ENCODE measurements around the gene GOLGA6A.

The GOLGA6A gene

GRCh38 chr15:74036271-74037170 is 45.8 kb downstream of the GOLGA6A start:
- no peak for DNase-seq (ENCODE audit: extremely low spot score)
- peak; percentile 6 for TF ChIP-seq CTCF (IDR thresholded peaks at IDR 0.05; ENCODE audit: control extremely low read depth, extremely low read depth, low read depth, missing control alignments)
- ChIA-PET POLR2A (no interaction called here), CTCF (interaction anchor here (1.5 to 12.3 kb wide), 4 partner anchors 9 to 271 kb away, joined by 3 to 123 read pairs (median 20); no protein-coding TSS in a partner anchor)

- ChIA-PET POLR2A (no interaction called here), CTCF (interaction anchor here (1.0 to 12.3 kb wide), 5 partner anchors 10 to 63 kb away, joined by 3 to 123 read pairs (median 9); no protein-coding TSS in a partner anchor)
- no peak for TF ChIP-seq CTCF (IDR thresholded peaks at IDR 0.05; ENCODE audit: control extremely low read depth, extremely low read depth, low read depth, missing control alignments)
- DNase-seq (ENCODE audit: extremely low spot score): no peak
Observed at GRCh38 chr15:74035121-74036017, 47.0 kb downstream of the GOLGA6A start.

- no peak for TF ChIP-seq CTCF (IDR thresholded peaks at IDR 0.05; ENCODE audit: control extremely low read depth, extremely low read depth, low read depth, missing control alignments)
- DNase-seq (ENCODE audit: extremely low spot score): no peak
- POLR2A ChIA-PET: no interaction called here
- CTCF ChIA-PET: interaction anchor here (1.0 to 12.3 kb wide), 4 partner anchors 9 to 61 kb away, joined by 3 to 123 read pairs (median 7); no protein-coding TSS in a partner anchor
Observed at GRCh38 chr15:74034206-74034755, 48.1 kb downstream of the GOLGA6A start.

- no peak for DNase-seq (ENCODE audit: extremely low spot score)
- ChIA-PET POLR2A (no interaction called here), CTCF (interaction anchor here (1.1 to 2.3 kb wide), 3 partner anchors 16 to 60 kb away, joined by 3 to 9 read pairs (median 5); no protein-coding TSS in a partner anchor)
- no peak for TF ChIP-seq CTCF (IDR thresholded peaks at IDR 0.05; ENCODE audit: control extremely low read depth, extremely low read depth, low read depth, missing control alignments)
Observed at GRCh38 chr15:74032606-74033561, 49.5 kb downstream of the GOLGA6A start.

- DNase-seq (ENCODE audit: extremely low spot score): no peak
- TF ChIP-seq CTCF (IDR thresholded peaks at IDR 0.05; ENCODE audit: control extremely low read depth, extremely low read depth, low read depth, missing control alignments): no peak
- CTCF ChIA-PET: interaction anchor here (0.6 to 1.1 kb wide), 2 partner anchors 21 to 59 kb away, joined by 3 read pairs; no protein-coding TSS in a partner anchor
- POLR2A ChIA-PET: no interaction called here
Observed at GRCh38 chr15:74032046-74032445, 50.3 kb downstream of the GOLGA6A start.

Data from GM10248 (cell line).